Neural crest cell (in vitro differentiated cells): Measurements from ENCODE around the gene NINJ2. TPM values are rescaled to one million over a fixed set of nuclear protein-coding genes. Genes with fewer than 3 reads are reported as not detected.
"Not testable (repeated sequence)": the region's sequence is repeated elsewhere in the genome, so short reads cannot be mapped to it uniquely, and the experiment has no call there.

ENCODE experiments used
- DNase-seq: peaks from one replicate; pipeline ENCODE4 v3.0.0; 2021; ENCODE audit warnings: low read depth, mixed read lengths, low spot score
- H3K27ac Mint-ChIP-seq: one replicate; pipeline ENCODE4 v1.8.0; 2021; ENCODE audit warnings: mild to moderate bottlenecking, mixed read lengths; ENCODE audit not compliant: unreplicated experiment
- H3K27me3 Mint-ChIP-seq: 2 replicates; pipeline ENCODE4 v1.8.0; 2021; ENCODE audit warnings: low read depth, mild to moderate bottlenecking, mixed read lengths
- H3K36me3 Mint-ChIP-seq: 2 replicates; pipeline ENCODE4 v1.8.0; 2021; ENCODE audit warnings: low read depth, mild to moderate bottlenecking, mixed read lengths
- H3K4me1 Mint-ChIP-seq: 2 replicates; pipeline ENCODE4 v1.8.0; 2021; ENCODE audit warnings: mixed read lengths
- H3K4me3 Mint-ChIP-seq: one replicate; pipeline ENCODE4 v1.8.0; 2021; ENCODE audit warnings: mild to moderate bottlenecking, mixed read lengths
- H3K9me3 Mint-ChIP-seq: 2 replicates; pipeline ENCODE4 v1.8.0; 2021; ENCODE audit warnings: mixed read lengths
- CTCF ChIP-seq: fragments of 200-600 bp; sonication (generic); conservative IDR thresholded peaks from 2 replicates; pipeline ENCODE4 v1.5.0; 2021; ENCODE audit warnings: antibody characterized with exemption, mild to moderate bottlenecking
- total RNA-seq: library from RNA; stranded (reverse); gene quantifications from 2 replicates; pipeline ENCODE4 v1.2.1, GENCODE V29; 2021

Gene NINJ2
- total RNA-seq, 1 donor from 2014 or later, result 0.42 TPM

GRCh38 chr12:581746-582145 lies 81.5 kb downstream of the NINJ2 start:
- Mint-ChIP-seq H3K4me3 (no peak overlapping the region), H3K4me1 (peaks cover 34% of the 10 kb centered on the region), H3K27ac (no peak overlapping the region), H3K9me3 (no peaks in the 10 kb centered on the region), H3K27me3 (no peaks in the 10 kb centered on the region), H3K36me3 (no peaks in the 10 kb centered on the region)
- DNase-seq, result no peak
- TF ChIP-seq CTCF, result no peak

- H3K36me3 Mint-ChIP-seq, result no peaks in the 10 kb centered on the region
- no peaks in the 10 kb centered on the region for H3K9me3 Mint-ChIP-seq
- no peak for DNase-seq
- H3K27ac Mint-ChIP-seq, result no peak overlapping the region
- no peak overlapping the region for H3K4me3 Mint-ChIP-seq
- peaks cover 37% of the 10 kb centered on the region for H3K4me1 Mint-ChIP-seq
- TF ChIP-seq CTCF, result no peak
- no peaks in the 10 kb centered on the region for H3K27me3 Mint-ChIP-seq
Measured at GRCh38 chr12:581321-581720, 81.9 kb downstream of the NINJ2 start.

- no peak for TF ChIP-seq CTCF
- Mint-ChIP-seq H3K27me3 (no peaks in the 10 kb centered on the region), H3K4me1 (peaks cover 41% of the 10 kb centered on the region), H3K4me3 (no peak overlapping the region), H3K27ac (peak overlapping the region; percentile 24), H3K36me3 (no peaks in the 10 kb centered on the region), H3K9me3 (no peaks in the 10 kb centered on the region)
- no peak for DNase-seq
Measured at GRCh38 chr12:580813-581212, 82.4 kb downstream of the NINJ2 start.

GRCh38 chr12:579420-580110 lies 83.7 kb downstream of the NINJ2 start:
- Mint-ChIP-seq H3K9me3 (no peaks in the 10 kb centered on the region), H3K27ac (no peak overlapping the region)
- no peak for DNase-seq

DNA sequence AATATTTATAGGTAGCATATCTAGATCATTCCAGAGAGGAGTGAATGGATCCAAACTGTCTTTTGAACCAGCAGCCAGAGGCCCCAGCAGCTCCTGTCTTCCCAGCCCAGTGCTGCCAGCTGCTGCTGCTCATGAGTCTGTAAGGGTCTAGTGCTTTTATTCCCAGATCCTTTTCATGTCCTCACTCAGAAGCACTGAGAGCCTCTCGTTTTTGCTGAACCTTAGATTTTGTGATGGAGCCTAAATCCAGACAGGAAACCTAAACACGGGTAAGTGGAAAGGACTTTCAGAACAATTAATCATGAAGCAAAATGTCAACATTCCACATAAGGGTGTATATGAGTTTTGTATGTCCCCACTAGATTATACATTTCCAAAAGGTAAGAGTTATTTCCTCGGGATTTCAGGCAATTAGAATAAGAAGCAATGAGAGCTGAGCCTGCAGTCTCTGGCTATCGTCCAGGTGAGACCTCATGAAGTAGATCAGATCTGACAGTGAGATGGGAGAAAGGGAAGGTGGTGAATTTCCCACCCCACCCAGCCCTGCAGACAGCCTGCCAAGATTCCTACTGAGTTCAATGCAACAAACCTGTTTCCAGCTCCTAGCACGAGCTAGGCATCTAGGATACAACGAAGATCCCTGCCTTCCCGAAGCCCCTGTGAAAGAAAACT lies 84.4 kb downstream of the NINJ2 start:
- H3K4me1 Mint-ChIP-seq, result peaks cover 49% of the 10 kb centered on the region
- no peak for DNase-seq
- no peak for TF ChIP-seq CTCF
- no peaks in the 10 kb centered on the region for H3K9me3 Mint-ChIP-seq
- H3K27ac Mint-ChIP-seq, result no peak overlapping the region
- no peaks in the 10 kb centered on the region for H3K27me3 Mint-ChIP-seq
- H3K4me3 Mint-ChIP-seq, result no peak overlapping the region
- H3K36me3 Mint-ChIP-seq, result no peaks in the 10 kb centered on the region

More at GRCh38 chr12:579420-580110, 83.7 kb downstream of the NINJ2 start:
- no peaks in the 10 kb centered on the region for H3K36me3 Mint-ChIP-seq
- TF ChIP-seq CTCF, result no peak
- no peaks in the 10 kb centered on the region for H3K27me3 Mint-ChIP-seq
- peaks cover 49% of the 10 kb centered on the region for H3K4me1 Mint-ChIP-seq
- H3K4me3 Mint-ChIP-seq, result no peak overlapping the region

GRCh38 chr12:577994-578747 lies 85.1 kb downstream of the NINJ2 start:
- not testable (repeated sequence) for H3K27me3 Mint-ChIP-seq, H3K9me3 Mint-ChIP-seq, DNase-seq, H3K36me3 Mint-ChIP-seq
- H3K4me1 Mint-ChIP-seq, result peaks cover 49% of the 10 kb centered on the region
- peak overlapping the region; percentile 85 for H3K27ac Mint-ChIP-seq
- peak overlapping the region; percentile 31 for H3K4me3 Mint-ChIP-seq
